ENCODE measurements around the gene IP6K1.
"Not testable (repeated sequence)": the region's sequence is repeated elsewhere in the genome, so short reads cannot be mapped to it uniquely, and the experiment has no call there.

Gene IP6K1

DNA sequence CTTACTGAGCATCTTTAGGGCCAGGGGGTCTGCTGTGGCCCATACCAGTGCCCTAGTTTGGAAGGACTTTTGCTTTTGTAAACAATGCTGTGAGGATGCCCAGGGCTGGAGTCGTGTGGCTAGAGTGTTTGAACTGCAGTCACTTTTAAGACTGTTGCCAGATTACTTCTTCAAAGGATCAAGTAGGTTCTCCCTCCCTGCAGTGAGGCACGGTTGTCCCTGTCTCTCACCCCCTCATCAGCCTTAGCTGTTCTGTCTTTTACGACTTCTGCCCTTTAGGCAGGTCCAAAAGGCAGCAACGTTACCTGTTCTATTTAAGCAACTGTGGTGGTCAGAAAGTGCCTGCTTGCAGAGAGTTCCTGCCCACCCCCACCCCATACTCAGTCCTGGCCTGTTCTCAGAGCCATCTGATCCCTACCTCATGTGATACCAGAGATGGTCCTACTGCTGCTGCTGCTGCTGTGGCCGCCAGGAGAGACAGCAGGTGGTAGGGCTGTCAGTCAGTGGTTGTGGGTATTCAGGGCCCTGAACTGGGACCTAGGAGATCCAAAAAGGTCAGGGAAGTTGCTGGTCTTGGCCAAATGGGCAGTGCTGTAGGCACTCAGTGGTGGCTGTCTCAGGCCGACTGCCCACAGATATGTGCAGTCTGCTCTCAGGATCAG, 91.8 kb downstream of the IP6K1 start:
- peaks cover 20% of the 10 kb centered on the region for H3K36me3 ChIP-seq (ENCODE audit: control insufficient read depth, insufficient read depth, low read length)
- not testable (repeated sequence) for DNase-seq; H3K9me3 ChIP-seq (ENCODE audit: control insufficient read depth, low read length); H3K4me1 ChIP-seq (ENCODE audit: control insufficient read depth, insufficient read depth, low read length, poor library complexity, severe bottlenecking); H3K4me3 ChIP-seq (ENCODE audit: insufficient read depth, low read depth, low read length, poor library complexity, severe bottlenecking); H3K27ac ChIP-seq (ENCODE audit: insufficient read depth, low read length, poor library complexity, severe bottlenecking); H3K27me3 ChIP-seq (replicated peaks; ENCODE audit: control insufficient read depth, insufficient read depth, low read length, poor library complexity, severe bottlenecking)

DNA sequence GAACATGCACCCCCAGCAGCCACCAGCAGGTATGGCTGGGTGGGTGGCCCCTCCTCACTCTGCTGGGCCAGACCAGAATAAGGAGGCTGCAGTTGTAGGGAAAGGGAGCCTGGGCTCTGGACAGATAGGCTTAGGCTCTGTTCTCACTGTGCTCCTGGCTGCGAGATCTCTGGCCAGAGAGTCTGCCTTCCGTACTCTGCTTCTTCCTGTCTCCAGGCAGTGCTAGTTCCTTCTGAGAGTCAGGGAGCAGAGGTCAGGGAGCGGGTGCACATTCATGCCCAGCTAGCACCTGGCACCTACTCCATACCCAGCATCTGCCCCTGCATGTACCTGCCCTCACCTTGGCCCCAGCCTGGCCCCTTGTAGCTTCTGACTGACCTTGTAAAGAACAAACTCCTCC, 94.9 kb downstream of the IP6K1 start:
- not testable (repeated sequence) for H3K9me3 ChIP-seq (ENCODE audit: control insufficient read depth, low read length); H3K36me3 ChIP-seq (ENCODE audit: control insufficient read depth, insufficient read depth, low read length); H3K4me3 ChIP-seq (ENCODE audit: insufficient read depth, low read depth, low read length, poor library complexity, severe bottlenecking); H3K27me3 ChIP-seq (replicated peaks; ENCODE audit: control insufficient read depth, insufficient read depth, low read length, poor library complexity, severe bottlenecking); H3K27ac ChIP-seq (ENCODE audit: insufficient read depth, low read length, poor library complexity, severe bottlenecking); DNase-seq
- peaks cover 13% of the 10 kb centered on the region for H3K4me1 ChIP-seq (ENCODE audit: control insufficient read depth, insufficient read depth, low read length, poor library complexity, severe bottlenecking)

DNA sequence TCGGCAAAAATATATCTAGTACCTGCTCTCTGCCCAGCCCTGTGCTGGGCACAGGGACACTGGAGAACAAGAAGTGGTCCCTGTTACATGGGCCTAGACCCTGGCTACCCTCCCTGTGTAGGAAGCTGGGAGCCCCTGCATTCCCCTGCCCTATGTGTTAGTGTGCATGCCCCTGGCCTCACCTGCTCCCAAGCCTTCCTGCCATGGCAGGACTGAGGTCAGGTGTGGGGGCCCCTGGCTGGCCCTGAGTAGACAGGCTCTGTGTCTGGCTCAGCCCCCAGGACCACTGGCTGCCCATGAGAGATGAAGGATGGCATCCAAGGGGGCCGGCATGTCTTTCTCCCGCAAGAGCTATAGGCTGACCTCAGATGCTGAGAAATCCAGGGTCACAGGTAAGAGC, 95.5 kb downstream of the IP6K1 start:
- DNase-seq: not testable (repeated sequence)

DNA sequence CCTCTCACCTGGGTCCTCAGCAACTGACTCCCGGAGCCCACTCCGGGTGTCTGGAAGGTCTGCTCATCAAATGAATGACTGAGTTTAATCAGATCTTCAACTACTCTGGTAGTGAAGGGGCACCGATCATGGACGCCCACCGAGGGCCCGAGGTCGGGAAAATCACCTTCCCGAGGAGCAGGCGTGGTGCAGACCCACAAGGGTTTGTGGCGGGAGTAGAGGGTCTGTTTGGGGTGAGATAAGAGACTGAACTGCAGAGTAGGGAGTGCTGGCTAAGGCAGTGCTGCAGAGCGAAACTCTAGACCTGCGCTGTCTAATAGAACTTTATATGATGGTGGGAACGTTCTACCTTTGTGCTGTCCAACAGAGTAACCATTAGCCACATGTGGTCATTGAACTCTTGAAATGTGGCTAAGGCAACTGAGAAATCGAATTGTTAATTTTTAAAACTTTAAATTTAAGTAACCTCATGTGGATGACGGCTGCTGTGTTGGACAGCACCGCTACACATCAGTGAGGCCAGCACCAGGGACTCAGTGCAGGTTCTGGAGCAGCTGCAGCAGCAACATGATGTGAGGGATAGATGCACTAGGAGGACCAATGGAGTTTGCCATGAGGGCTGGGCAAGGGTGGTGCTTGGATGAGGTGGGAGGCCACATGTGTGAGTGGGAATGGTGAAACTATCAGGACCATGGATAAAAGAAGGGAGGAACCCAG, 96.3 kb downstream of the IP6K1 start:
- not testable (repeated sequence) for H3K36me3 ChIP-seq (ENCODE audit: control insufficient read depth, insufficient read depth, low read length); DNase-seq; H3K9me3 ChIP-seq (ENCODE audit: control insufficient read depth, low read length); H3K27me3 ChIP-seq (replicated peaks; ENCODE audit: control insufficient read depth, insufficient read depth, low read length, poor library complexity, severe bottlenecking)
- Histone ChIP-seq H3K4me3 (ENCODE audit: insufficient read depth, low read depth, low read length, poor library complexity, severe bottlenecking) (peak overlapping the region; percentile 81), H3K27ac (ENCODE audit: insufficient read depth, low read length, poor library complexity, severe bottlenecking) (peak overlapping the region; percentile 81), H3K4me1 (ENCODE audit: control insufficient read depth, insufficient read depth, low read length, poor library complexity, severe bottlenecking) (peaks cover 13% of the 10 kb centered on the region)

More for the DNA sequence above, 95.5 kb downstream of the IP6K1 start:
- H3K4me1 ChIP-seq (ENCODE audit: control insufficient read depth, insufficient read depth, low read length, poor library complexity, severe bottlenecking): peaks cover 13% of the 10 kb centered on the region
- not testable (repeated sequence) for H3K27ac ChIP-seq (ENCODE audit: insufficient read depth, low read length, poor library complexity, severe bottlenecking); H3K27me3 ChIP-seq (replicated peaks; ENCODE audit: control insufficient read depth, insufficient read depth, low read length, poor library complexity, severe bottlenecking); H3K4me3 ChIP-seq (ENCODE audit: insufficient read depth, low read depth, low read length, poor library complexity, severe bottlenecking); H3K9me3 ChIP-seq (ENCODE audit: control insufficient read depth, low read length); H3K36me3 ChIP-seq (ENCODE audit: control insufficient read depth, insufficient read depth, low read length)

DNA sequence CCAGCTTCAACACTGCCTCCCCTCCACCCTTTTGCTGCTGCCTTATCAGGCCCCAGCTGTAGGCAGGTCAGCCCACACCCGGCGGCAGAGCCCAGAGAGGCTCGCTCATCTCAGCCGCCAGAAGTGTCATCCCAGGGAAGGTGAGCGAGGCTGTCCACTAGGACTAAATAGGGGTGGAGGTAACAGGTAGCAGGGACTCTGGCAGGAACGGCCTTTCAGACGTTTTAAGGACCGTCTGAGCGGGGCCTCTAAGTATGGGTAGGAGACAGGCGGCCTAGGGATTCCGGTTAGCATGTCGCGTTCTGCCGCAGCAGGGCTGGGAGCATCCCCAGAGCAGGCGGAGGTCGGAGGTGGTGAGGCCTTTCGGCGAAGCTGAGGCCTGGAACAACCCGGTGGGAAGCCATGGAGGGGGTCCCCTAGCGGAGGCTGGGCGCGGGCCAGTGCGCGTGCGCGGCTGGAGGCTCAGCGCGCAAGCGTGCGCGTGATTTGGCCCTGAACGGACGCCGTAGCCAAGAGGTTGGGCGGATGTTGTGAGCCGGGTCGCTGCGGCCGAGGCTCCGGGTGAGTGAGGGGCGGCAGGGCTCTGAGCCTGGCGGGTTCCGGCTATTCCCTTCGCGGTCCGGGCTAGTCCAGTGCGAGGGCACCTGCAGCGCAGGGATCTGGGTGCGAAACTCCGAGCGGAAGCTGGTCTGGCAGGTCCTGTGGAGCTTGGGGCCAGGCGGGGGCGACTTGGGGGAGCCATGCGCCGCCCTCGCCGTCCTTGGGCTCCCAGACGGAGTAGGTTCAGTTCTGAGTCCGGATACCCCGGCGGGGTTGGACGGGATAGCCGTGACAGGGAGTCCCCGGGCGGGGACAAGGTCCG, 97.1 kb downstream of the IP6K1 start, which contains the start of the genes MST1 and RNF123:
Gene MST1 (minus strand): TSS at position 429 of the 862 bp plus-strand sequence. CDS start 783 bp downstream, outside the sequence.
Gene RNF123 (plus strand): TSS at position 512 of the 862 bp plus-strand sequence. CDS start 1,609 bp downstream, outside the sequence.
- Histone ChIP-seq H3K36me3 (ENCODE audit: control insufficient read depth, insufficient read depth, low read length) (no peaks in the 10 kb centered on the region), H3K27ac (ENCODE audit: insufficient read depth, low read length, poor library complexity, severe bottlenecking) (peak within 1 kb of the TSS; percentile 81), H3K4me3 (ENCODE audit: insufficient read depth, low read depth, low read length, poor library complexity, severe bottlenecking) (peak within 1 kb of the TSS; percentile 81), H3K27me3 (replicated peaks; ENCODE audit: control insufficient read depth, insufficient read depth, low read length, poor library complexity, severe bottlenecking) (no peaks in the 10 kb centered on the region), H3K4me1 (ENCODE audit: control insufficient read depth, insufficient read depth, low read length, poor library complexity, severe bottlenecking) (peaks cover 13% of the 10 kb centered on the region), H3K9me3 (ENCODE audit: control insufficient read depth, low read length) (no peaks in the 10 kb centered on the region)
- DNase-seq: peak; percentile 86 to 88 (median 86)

DNA sequence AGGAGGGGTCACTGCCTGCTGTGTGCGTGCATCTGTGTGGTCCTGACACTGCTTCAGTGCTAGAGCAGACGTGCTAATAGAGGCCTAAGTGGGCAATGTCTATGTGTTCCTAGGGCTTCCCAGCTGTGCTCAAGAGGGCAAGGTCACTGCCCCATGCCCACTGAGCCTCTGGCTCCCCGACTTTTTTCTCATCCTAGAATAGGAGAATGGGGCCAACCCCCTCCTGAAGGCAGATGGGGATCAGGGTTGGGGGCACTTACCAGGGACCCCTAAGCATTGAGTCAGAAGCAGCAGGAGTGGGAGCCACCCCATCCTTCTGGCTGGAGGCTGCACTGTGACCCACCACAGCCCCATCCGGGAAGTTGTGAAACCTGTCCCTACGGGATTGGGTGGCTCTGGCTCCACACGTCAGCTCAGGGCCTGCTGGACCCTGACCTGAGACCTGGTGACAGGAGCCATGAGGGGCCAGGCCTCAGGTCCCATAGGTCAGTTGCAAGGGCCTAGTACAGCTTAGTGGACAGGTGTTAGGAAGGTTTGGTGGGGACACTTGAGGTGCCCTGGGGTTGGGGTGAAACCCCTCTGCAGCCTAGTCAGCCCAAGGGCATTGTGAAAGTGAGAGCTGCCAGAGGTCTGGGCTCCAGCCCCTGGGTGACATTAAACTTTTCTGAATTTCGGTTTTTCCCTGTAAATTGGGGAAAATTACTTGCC, 97.8 kb downstream of the IP6K1 start:
- Histone ChIP-seq H3K27ac (ENCODE audit: insufficient read depth, low read length, poor library complexity, severe bottlenecking) (peak overlapping the region; percentile 81), H3K4me3 (ENCODE audit: insufficient read depth, low read depth, low read length, poor library complexity, severe bottlenecking) (peak overlapping the region; percentile 81), H3K4me1 (ENCODE audit: control insufficient read depth, insufficient read depth, low read length, poor library complexity, severe bottlenecking) (peaks cover 13% of the 10 kb centered on the region)
- not testable (repeated sequence) for H3K36me3 ChIP-seq (ENCODE audit: control insufficient read depth, insufficient read depth, low read length); H3K27me3 ChIP-seq (replicated peaks; ENCODE audit: control insufficient read depth, insufficient read depth, low read length, poor library complexity, severe bottlenecking); H3K9me3 ChIP-seq (ENCODE audit: control insufficient read depth, low read length); DNase-seq

DNA sequence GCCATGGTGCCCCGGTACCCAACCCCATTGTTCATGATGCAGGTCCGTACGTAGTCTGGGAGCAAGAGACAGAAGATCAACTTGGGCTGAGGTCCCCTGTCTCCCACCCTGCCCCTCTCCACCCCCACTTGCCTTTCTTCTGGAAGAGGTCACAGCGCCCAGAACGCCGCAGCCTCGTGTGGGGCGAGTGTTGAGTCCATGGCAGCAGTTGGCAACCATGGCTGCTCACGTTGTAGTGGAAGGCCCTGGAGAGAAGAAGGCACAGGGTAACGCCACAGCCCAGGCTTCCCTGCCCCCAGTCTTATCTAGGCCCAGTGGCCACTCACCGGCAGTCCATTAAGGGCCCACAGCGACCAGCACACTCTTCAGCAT, 98.9 kb downstream of the IP6K1 start:
- H3K9me3 ChIP-seq (ENCODE audit: control insufficient read depth, low read length); H3K27me3 ChIP-seq (replicated peaks; ENCODE audit: control insufficient read depth, insufficient read depth, low read length, poor library complexity, severe bottlenecking); DNase-seq; H3K27ac ChIP-seq (ENCODE audit: insufficient read depth, low read length, poor library complexity, severe bottlenecking); H3K4me3 ChIP-seq (ENCODE audit: insufficient read depth, low read depth, low read length, poor library complexity, severe bottlenecking): not testable (repeated sequence)
- Histone ChIP-seq H3K4me1 (ENCODE audit: control insufficient read depth, insufficient read depth, low read length, poor library complexity, severe bottlenecking) (peaks cover 13% of the 10 kb centered on the region), H3K36me3 (ENCODE audit: control insufficient read depth, insufficient read depth, low read length) (peaks cover 14% of the 10 kb centered on the region)

DNA sequence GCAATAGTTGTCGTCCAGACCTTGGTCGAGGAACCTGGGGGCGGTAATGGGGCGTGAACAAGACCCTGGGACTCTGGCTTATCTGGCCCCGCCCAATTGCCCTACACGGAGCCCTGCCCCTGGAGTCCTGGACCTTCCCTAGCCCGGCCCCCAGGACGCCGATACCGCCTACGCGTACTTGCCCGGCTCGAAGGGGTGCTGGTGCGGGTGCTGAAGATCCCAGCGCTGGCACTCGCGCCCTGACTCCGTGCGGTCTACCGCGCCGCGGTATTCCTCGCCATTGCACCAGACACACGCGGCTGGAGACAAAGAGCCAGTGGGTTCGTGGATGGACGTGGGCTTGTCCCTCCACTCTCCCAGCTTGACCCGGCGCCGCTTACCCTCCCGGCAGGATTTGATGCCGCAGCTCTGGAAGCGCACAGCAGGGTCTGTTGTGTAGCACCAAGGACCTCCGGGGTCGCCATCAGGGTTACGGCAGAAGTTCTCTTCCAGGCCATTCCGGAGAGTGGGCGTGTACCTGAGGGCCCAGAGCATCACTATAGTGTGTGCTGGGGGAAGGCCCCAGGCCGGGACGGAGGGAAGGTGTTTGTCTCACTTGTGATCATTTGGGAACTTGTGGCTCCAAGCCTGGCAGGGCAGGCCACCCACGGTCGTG, 99.4 kb downstream of the IP6K1 start:
- H3K36me3 ChIP-seq (ENCODE audit: control insufficient read depth, insufficient read depth, low read length): peaks cover 19% of the 10 kb centered on the region
- peaks cover 13% of the 10 kb centered on the region for H3K4me1 ChIP-seq (ENCODE audit: control insufficient read depth, insufficient read depth, low read length, poor library complexity, severe bottlenecking)
- H3K9me3 ChIP-seq (ENCODE audit: control insufficient read depth, low read length); H3K27ac ChIP-seq (ENCODE audit: insufficient read depth, low read length, poor library complexity, severe bottlenecking); H3K27me3 ChIP-seq (replicated peaks; ENCODE audit: control insufficient read depth, insufficient read depth, low read length, poor library complexity, severe bottlenecking): not testable (repeated sequence)
- peak overlapping the region; percentile 40 for H3K4me3 ChIP-seq (ENCODE audit: insufficient read depth, low read depth, low read length, poor library complexity, severe bottlenecking)
- DNase-seq: peak in 2 of 3 donors; percentile 34 to 43

DNA sequence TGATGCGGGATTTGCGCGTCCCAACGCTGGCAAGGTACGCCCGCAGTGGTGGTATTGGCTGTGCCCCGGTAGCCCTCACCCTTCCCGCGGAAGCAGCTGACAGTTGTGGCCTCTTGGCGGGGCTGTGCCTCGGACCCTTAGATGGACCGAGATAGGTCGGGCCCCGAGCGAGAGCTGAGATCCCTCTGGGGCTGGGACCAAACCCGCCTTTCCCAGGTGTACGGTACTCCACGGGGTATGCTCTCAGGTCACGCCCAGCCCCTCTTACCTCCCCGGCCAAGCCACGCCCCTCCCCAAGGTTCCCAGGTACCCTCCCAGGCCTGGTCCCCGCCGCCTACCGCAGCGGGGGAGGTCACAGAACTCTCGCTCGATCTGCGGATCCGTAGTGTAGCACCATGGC, 100.0 kb downstream of the IP6K1 start:
- not testable (repeated sequence) for H3K27me3 ChIP-seq (replicated peaks; ENCODE audit: control insufficient read depth, insufficient read depth, low read length, poor library complexity, severe bottlenecking); H3K27ac ChIP-seq (ENCODE audit: insufficient read depth, low read length, poor library complexity, severe bottlenecking); H3K9me3 ChIP-seq (ENCODE audit: control insufficient read depth, low read length)
- peaks cover 25% of the 10 kb centered on the region for H3K36me3 ChIP-seq (ENCODE audit: control insufficient read depth, insufficient read depth, low read length)
- H3K4me1 ChIP-seq (ENCODE audit: control insufficient read depth, insufficient read depth, low read length, poor library complexity, severe bottlenecking): peaks cover 13% of the 10 kb centered on the region
- DNase-seq: peak; percentile 15 to 29 (median 23)
- H3K4me3 ChIP-seq (ENCODE audit: insufficient read depth, low read depth, low read length, poor library complexity, severe bottlenecking): peak overlapping the region; percentile 40

Measured in effector memory CD4-positive, alpha-beta T cell (primary cell).